Suprapubic skin (tissue), 4 donors: ENCODE measurements around the gene ASB6. TPM values are rescaled to one million over a fixed set of nuclear protein-coding genes. Genes with fewer than 3 reads are reported as not detected.

ENCODE experiments used
- DNase-seq, 2 donors: peaks; one replicate each; pipeline ENCODE4 v3.0.0-alpha.2; 2019; ENCODE audit warnings: low spot score in 2 of 2
- H3K27ac ChIP-seq: fragments of 200-600 bp; sonication (generic); one replicate; pipeline ENCODE4 v1.5.1; 2019
- H3K27me3 ChIP-seq: fragments of 200-600 bp; sonication (generic); one replicate; pipeline ENCODE4 v1.5.1; 2019
- H3K36me3 ChIP-seq: fragments of 200-600 bp; sonication (generic); one replicate; pipeline ENCODE4 v1.5.1; 2019
- H3K4me1 ChIP-seq: fragments of 200-600 bp; sonication (generic); one replicate; pipeline ENCODE4 v1.5.1; 2019
- H3K4me3 ChIP-seq: fragments of 200-600 bp; sonication (generic); one replicate; pipeline ENCODE4 v1.5.1; 2019; ENCODE audit warnings: mild to moderate bottlenecking
- H3K9me3 ChIP-seq: fragments of 200-600 bp; sonication (generic); one replicate; pipeline ENCODE4 v1.5.1; 2019
- EP300 ChIP-seq: sonication (generic); formaldehyde crosslinking; IDR thresholded peaks from one replicate; pipeline ENCODE4 v1.6.1; 2017; ENCODE audit warnings: antibody characterized with exemption
- POLR2A ChIP-seq, 2 donors: fragments of 450-650 bp; IDR thresholded peaks; one replicate each; pipeline ENCODE4 v1.6.1; 2017; ENCODE audit warnings: antibody characterized with exemption in 2 of 2, mild to moderate bottlenecking in 2 of 2, moderate library complexity in 2 of 2
- POLR2AphosphoS5 ChIP-seq, 3 donors: sonication (generic); formaldehyde crosslinking; IDR thresholded peaks; one replicate each; pipeline ENCODE4 v1.6.1; 2017; ENCODE audit warnings: antibody characterized with exemption in 3 of 3
- WGBS: methylation state at CpG from one replicate; pipeline ENCODE4 v1.1.5; 2018; 5-methylcytosine and 5-hydroxymethylcytosine counted together
- total RNA-seq, 4 donors: library from RNA; depleted of rRNA; stranded (reverse); fragments of >200 nt; gene quantifications; one replicate each; pipeline ENCODE4 v1.1.0, GENCODE V29; 2016
- TF ChIP-seq, protein P1 (sequence below), 2 donors: fragments of 200-600 bp in 1 of 2; fragments of 450-650 bp in 1 of 2; sonication (generic) in 1 of 2; IDR thresholded peaks; one replicate each; pipeline ENCODE4 v1.5.1; 2016 to 2019; ENCODE audit warnings: antibody characterized with exemption in 2 of 2, mild to moderate bottlenecking in 1 of 2, moderate library complexity in 1 of 2

ASB6 gene
- total RNA-seq, 4 donors from 2014 or later = 25.6 to 41.5 (median 37.6) TPM

DNA sequence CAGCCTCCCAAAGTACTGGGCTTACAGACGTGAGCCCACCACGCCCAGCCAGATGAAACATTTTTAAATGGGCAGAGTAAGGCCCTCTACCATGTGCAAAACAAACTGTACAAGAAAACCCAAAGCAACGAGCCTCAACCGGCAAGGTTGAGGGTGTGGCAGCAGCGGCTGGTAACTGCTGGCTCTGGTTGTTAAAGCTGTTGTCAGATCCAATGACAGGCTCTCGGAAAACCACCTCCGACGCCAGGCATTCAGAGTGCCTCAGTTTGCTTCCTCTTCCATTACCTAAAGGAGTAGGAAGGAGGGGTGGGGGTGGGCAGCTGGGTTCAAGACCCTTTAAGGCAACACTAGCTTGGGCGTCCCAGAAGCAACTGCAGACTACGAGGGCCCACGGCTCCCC, 2.4 kb upstream of the ASB6 start:
- no peaks in the 10 kb centered on the region for H3K9me3 ChIP-seq
- TF ChIP-seq POLR2A (IDR thresholded peaks at IDR 0.05) (no peak), EP300 (no peak), POLR2AphosphoS5 (IDR thresholded peaks at IDR 0.05) (no peak)
- TF ChIP-seq, protein P1, sequence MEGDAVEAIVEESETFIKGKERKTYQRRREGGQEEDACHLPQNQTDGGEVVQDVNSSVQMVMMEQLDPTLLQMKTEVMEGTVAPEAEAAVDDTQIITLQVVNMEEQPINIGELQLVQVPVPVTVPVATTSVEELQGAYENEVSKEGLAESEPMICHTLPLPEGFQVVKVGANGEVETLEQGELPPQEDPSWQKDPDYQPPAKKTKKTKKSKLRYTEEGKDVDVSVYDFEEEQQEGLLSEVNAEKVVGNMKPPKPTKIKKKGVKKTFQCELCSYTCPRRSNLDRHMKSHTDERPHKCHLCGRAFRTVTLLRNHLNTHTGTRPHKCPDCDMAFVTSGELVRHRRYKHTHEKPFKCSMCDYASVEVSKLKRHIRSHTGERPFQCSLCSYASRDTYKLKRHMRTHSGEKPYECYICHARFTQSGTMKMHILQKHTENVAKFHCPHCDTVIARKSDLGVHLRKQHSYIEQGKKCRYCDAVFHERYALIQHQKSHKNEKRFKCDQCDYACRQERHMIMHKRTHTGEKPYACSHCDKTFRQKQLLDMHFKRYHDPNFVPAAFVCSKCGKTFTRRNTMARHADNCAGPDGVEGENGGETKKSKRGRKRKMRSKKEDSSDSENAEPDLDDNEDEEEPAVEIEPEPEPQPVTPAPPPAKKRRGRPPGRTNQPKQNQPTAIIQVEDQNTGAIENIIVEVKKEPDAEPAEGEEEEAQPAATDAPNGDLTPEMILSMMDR (IDR thresholded peaks at IDR 0.05) = no peak
- H3K4me3 ChIP-seq = no peak overlapping the region
- peak overlapping the region; percentile 38 for H3K27ac ChIP-seq
- 59% methylated on average over 10 of the region's 11 CpGs for WGBS
- H3K4me1 ChIP-seq = peaks cover 49% of the 10 kb centered on the region
- H3K36me3 ChIP-seq = peaks cover under 1% of the 10 kb centered on the region
- H3K27me3 ChIP-seq = no peaks in the 10 kb centered on the region
- no peak for DNase-seq

DNA sequence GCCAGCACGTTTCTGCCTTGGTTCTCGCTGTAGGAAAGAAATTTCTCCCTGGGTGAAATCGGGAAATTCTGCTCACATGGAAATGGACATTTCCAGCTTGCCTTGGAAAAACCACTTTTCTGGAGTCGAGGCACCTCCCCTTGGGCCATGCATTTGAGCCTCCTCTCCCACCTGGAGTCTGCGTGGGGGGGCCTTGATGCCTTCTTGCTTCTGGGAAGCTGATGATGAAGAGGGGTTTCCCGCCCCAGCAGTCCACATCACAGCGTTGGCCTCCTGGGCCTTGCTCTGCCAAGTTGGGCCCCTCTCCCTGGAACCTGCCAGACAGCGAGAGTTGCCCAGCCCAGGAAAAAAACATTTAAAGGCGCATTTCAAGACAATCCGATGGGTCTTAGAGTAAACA, 1.8 kb upstream of the ASB6 start:
- H3K36me3 ChIP-seq = peaks cover 7% of the 10 kb centered on the region
- TF ChIP-seq EP300 (no peak), POLR2AphosphoS5 (IDR thresholded peaks at IDR 0.05) (no peak), POLR2A (IDR thresholded peaks at IDR 0.05) (no peak)
- TF ChIP-seq, protein P1 (IDR thresholded peaks at IDR 0.05) = no peak
- no peak overlapping the region for H3K4me3 ChIP-seq
- 59% methylated on average over 10 of the region's 10 CpGs for WGBS
- no peaks in the 10 kb centered on the region for H3K27me3 ChIP-seq
- no peaks in the 10 kb centered on the region for H3K9me3 ChIP-seq
- H3K27ac ChIP-seq = peak overlapping the region; percentile 38
- H3K4me1 ChIP-seq = peaks cover 52% of the 10 kb centered on the region
- DNase-seq = peak in 1 of 2 donors; percentile 66

DNA sequence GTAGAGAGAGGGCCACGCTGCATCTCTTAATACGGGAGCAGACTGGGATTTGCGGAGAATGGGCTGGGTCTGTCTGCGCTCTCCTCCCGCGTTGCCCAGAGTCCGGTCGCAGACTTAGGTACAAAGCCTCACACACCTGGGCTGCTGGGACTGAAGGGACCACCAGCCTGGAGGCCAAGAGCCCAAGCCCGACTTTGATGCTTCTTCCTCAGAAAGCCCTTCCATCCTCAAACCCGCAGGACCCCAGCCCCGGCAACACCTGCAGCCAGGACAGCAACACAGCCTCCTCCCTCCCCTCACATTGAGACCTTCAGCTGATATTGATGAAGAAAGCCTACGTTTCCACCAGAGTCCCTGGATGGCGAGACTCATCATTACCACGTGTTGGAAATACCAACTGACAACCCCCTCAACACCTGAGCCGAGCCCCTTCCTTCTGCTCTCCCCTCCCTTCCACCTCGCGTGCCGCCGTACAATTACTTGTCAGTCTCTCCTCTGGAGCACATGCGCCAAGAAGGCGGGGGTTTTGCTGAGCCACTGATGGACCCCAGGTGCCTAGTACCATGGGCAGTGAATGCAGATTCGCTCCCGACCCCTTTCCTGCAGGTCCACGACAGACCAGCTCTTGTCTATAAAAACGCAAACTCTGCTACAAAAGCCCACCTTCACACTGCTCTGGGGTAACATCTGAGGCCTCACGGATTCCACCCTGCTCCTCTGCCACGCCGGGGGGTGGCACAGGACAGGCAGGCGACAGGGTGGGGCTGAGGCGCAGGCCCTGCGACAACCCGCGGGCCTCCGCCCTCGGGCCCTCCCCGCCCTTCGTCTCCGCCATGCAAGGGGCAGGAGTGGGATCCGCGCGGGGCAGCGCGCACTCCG, 841 bp downstream of the ASB6 start:
- Histone ChIP-seq H3K4me1 (peaks cover 52% of the 10 kb centered on the region), H3K27me3 (no peaks in the 10 kb centered on the region), H3K27ac (peak overlapping the region; percentile 81), H3K4me3 (peak overlapping the region; percentile 99), H3K36me3 (peaks cover 33% of the 10 kb centered on the region), H3K9me3 (no peaks in the 10 kb centered on the region)
- TF ChIP-seq POLR2A (IDR thresholded peaks at IDR 0.05) (no peak), EP300 (no peak), POLR2AphosphoS5 (IDR thresholded peaks at IDR 0.05) (no peak)
- TF ChIP-seq, protein P1 (IDR thresholded peaks at IDR 0.05) = no peak
- WGBS = 1% methylated on average over 16 of the region's 44 CpGs
- peak in 1 of 2 donors; percentile 70 for DNase-seq

DNA sequence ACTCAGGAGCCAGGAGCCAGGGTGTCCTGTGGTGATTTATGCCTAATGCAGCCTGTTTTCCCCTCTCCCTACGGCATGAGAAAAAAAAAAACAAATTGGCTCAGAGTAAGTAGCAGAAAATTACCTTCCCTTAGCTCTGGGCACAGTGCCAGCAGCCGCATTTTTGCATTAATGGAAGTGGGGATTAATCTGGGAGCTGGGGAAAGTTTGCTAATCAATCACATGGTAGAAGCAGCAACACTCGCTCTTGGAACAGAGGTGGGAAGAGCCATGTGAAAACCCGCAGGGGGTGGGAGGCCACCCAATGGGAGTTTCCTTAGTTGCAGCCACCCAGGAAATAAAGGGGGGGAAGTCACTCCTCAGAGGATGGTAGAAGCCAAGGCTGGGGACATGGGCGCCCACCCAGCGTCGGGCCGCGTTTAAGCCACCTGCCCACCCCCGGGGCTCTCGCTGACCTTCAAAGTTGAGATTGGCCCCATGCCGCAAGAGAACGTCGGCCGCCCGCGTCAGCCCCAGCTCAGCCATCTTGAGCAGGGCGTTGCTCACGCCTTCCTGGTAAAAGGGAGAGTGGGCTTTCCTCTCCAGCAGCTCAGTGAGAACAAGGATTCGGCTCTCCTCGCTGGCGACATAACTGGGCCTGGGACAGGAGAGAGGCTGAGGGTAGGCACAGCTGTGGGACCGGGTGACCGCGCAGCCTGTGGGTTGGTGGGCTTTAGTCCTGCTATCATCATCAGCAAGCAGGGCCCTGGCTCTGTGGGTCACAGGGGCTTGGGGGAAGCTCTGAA, 1.7 kb downstream of the ASB6 start:
- no peaks in the 10 kb centered on the region for H3K27me3 ChIP-seq
- peak overlapping the region; percentile 99 for H3K4me3 ChIP-seq
- 49% methylated on average over 22 of the region's 25 CpGs for WGBS
- no peak for DNase-seq
- peaks cover 45% of the 10 kb centered on the region for H3K4me1 ChIP-seq
- no peaks in the 10 kb centered on the region for H3K9me3 ChIP-seq
- peak overlapping the region; percentile 60 for H3K27ac ChIP-seq
- TF ChIP-seq EP300 = no peak
- no peak for TF ChIP-seq POLR2AphosphoS5 (IDR thresholded peaks at IDR 0.05)
- TF ChIP-seq, protein P1 (IDR thresholded peaks at IDR 0.05) = no peak
- TF ChIP-seq POLR2A (IDR thresholded peaks at IDR 0.05) = no peak
- peaks cover 42% of the 10 kb centered on the region for H3K36me3 ChIP-seq

DNA sequence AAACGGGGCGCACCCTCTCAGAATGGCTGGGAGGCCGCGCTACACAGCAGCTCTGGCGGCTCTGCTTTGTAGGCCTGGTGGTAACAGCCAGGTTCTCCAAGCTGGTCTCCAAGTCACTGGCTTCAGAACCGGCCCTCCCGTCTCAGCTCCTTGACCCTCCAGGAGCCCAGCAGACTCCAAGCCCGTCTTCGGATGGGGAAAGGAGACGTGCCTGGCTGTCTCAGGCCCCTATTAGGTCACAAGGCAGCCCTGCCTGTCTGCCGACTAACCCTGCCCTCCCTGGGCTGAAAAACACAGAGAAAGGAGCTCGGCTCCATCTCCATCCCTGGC, 2.2 kb downstream of the ASB6 start:
- WGBS = 44% methylated on average over 12 of the region's 12 CpGs
- Histone ChIP-seq H3K9me3 (no peaks in the 10 kb centered on the region), H3K36me3 (peaks cover 47% of the 10 kb centered on the region), H3K4me1 (peaks cover 39% of the 10 kb centered on the region), H3K27me3 (no peaks in the 10 kb centered on the region), H3K27ac (peak overlapping the region; percentile 39), H3K4me3 (no peak overlapping the region)
- TF ChIP-seq, protein P1 (IDR thresholded peaks at IDR 0.05) = no peak
- TF ChIP-seq POLR2AphosphoS5 (IDR thresholded peaks at IDR 0.05) (no peak), POLR2A (IDR thresholded peaks at IDR 0.05) (no peak), EP300 (no peak)
- DNase-seq = no peak
